GM18909 (cell line): ENCODE results near the gene SLC4A1.
"Not testable (repeated sequence)": the region's sequence is repeated elsewhere in the genome, so short reads cannot be mapped to it uniquely, and the experiment has no call there.

Experiments
- ATAC-seq: cut with Tn5 transposase; IDR thresholded peaks from one replicate; pipeline ENCODE4 v1.9.1; 2021; ENCODE audit warnings: mild to moderate bottlenecking; ENCODE audit not compliant: unreplicated experiment, poor library complexity

Gene SLC4A1

GRCh38 chr17:44258811-44259351 lies 9.1 kb downstream of the SLC4A1 start:
- no peak for ATAC-seq

- no peak for ATAC-seq
Observed at GRCh38 chr17:44257815-44258760, 9.8 kb downstream of the SLC4A1 start.

- no peak for ATAC-seq
Observed at GRCh38 chr17:44256671-44257070, 11.3 kb downstream of the SLC4A1 start.

- no peak for ATAC-seq
Observed at GRCh38 chr17:44255915-44256314, 12.0 kb downstream of the SLC4A1 start.

GRCh38 chr17:44254361-44255095 lies 13.4 kb downstream of the SLC4A1 start:
- ATAC-seq = no peak

- ATAC-seq = no peak
Observed at GRCh38 chr17:44253006-44253405, 14.9 kb downstream of the SLC4A1 start.

- ATAC-seq = no peak
Observed at GRCh38 chr17:44251062-44251461, 16.9 kb downstream of the SLC4A1 start.

- ATAC-seq = no peak
Observed at GRCh38 chr17:44249501-44250246, 18.3 kb downstream of the SLC4A1 start.

- no peak for ATAC-seq
Observed at GRCh38 chr17:44247876-44248736, 19.8 kb downstream of the SLC4A1 start.

- no peak for ATAC-seq
Observed at GRCh38 chr17:44247440-44247841, 20.5 kb downstream of the SLC4A1 start.

GRCh38 chr17:44241106-44241624 lies 26.8 kb downstream of the SLC4A1 start:
- no peak for ATAC-seq

- ATAC-seq = not testable (repeated sequence)
Observed at GRCh38 chr17:44237886-44238285, 30.0 kb downstream of the SLC4A1 start.

GRCh38 chr17:44236444-44236991 lies 31.4 kb downstream of the SLC4A1 start:
- no peak for ATAC-seq

- ATAC-seq = no peak
Observed at GRCh38 chr17:44235583-44235936, 32.4 kb downstream of the SLC4A1 start.

- ATAC-seq = no peak
Observed at GRCh38 chr17:44233582-44233981, 34.4 kb downstream of the SLC4A1 start.

GRCh38 chr17:44232061-44232460 lies 35.9 kb downstream of the SLC4A1 start:
- ATAC-seq = no peak

GRCh38 chr17:44230140-44230539 lies 37.8 kb downstream of the SLC4A1 start:
- ATAC-seq = no peak

- ATAC-seq = no peak
Observed at GRCh38 chr17:44229090-44229489, 38.8 kb downstream of the SLC4A1 start.

GRCh38 chr17:44223541-44224071 lies 44.3 kb downstream of the SLC4A1 start:
- no peak for ATAC-seq
